ENCODE results near the gene ABHD11.
"Not testable (repeated sequence)": the region's sequence is repeated elsewhere in the genome, so short reads cannot be mapped to it uniquely, and the experiment has no call there.

Gene ABHD11

DNA sequence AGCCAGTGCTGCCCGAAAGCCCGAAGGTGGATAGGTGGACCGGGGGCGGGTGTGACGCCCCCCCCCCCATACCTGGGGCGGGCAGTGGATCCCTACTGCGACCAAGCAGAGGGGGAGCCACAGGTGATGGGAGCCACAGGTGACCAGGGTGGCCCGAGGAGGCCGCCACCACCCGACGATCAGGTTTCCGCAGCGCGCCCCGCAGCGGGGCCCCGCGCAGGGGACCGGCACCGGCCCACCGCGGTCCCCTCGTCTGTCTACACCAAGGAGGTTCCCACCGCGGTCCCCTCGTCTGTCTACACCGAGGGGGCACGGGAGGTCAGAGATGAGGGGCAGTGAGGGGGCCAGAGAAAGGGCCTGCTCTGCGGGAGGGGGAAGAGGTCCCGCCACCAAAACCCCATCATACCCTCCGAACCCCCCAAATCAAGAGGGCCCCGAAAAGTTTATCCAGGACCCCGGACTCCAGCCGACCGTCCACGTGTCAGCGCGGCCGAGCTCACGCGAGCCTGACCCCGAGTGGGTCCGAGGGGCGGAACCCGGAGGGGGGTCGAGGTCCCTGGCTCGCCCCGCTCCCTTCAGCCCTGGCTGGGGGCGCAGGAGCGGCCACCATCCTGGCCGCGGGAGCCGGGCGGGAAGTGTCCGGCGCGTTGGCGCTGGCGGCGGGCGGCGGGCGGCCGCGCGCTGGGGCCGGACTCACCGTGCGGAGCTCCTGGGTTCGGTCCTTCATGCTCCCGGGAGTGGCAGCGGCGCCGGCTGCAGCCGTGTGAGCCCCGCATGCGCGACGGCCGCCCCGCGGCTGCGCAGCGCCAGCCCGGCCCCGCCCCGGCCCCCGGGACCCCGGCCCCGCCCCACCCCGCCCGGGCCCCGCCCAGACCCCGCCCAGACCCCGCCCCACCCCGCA, 19.4 kb downstream of the ABHD11 start, which contains the start of gene STX1A:
Gene STX1A (minus strand): TSS at position 765 of the 901 bp plus-strand sequence. CDS start 38 bp downstream, at position 727.
- no peak for DNase-seq

- no peak for DNase-seq
Measured at GRCh38 chr7:73718438-73718881, 20.1 kb downstream of the ABHD11 start.

DNA sequence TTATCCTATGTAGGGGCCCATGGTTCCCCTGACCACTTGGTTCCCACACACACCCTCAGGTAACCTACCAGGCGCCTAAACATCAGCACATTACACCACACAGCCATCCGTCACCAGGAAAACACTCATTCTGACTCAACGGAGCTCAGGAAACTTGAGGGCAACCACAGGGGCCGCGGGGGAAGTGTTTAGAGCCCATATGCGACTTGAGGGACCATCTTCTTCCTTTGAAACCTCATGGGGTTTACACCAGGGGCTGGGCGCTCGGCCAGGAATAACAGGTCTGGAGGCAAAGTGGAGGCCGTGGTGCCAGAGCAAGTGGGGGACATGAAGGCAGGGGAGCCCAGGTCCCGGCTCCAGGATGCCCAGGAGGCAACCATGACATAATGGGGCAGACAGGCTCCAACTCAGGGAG, 20.6 kb downstream of the ABHD11 start:
- DNase-seq: no peak

GRCh38 chr7:73717025-73717807, 21.4 kb downstream of the ABHD11 start:
- no peak for DNase-seq

DNA sequence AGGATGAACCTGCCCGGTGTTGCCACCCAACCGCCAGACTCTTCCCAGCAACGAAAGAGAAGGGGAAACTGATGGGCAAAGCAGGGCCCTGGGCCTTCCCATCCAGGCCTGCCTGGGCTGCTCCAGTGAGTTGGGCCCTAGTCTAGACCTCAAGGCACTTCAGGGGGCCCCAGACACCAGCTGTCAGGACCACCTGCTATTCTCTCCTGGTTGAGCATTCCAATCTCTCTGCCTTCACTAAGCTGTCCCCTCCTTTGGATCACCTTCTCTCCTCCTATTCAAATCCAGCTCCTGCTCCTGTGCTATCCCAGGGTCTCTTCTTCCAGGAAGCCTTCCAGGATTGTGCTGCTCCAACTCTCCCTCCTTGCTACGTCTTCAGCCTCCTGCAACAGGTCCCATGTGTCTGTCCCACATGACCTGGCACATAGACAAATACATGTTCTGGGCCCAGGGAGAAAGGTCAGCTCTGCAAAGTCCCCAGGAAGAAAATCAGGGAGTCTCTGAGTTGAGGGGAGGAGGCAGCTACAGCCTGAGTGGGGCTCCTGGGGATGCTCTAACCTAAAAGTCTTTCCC, 22.2 kb downstream of the ABHD11 start:
- no peak for DNase-seq

DNA sequence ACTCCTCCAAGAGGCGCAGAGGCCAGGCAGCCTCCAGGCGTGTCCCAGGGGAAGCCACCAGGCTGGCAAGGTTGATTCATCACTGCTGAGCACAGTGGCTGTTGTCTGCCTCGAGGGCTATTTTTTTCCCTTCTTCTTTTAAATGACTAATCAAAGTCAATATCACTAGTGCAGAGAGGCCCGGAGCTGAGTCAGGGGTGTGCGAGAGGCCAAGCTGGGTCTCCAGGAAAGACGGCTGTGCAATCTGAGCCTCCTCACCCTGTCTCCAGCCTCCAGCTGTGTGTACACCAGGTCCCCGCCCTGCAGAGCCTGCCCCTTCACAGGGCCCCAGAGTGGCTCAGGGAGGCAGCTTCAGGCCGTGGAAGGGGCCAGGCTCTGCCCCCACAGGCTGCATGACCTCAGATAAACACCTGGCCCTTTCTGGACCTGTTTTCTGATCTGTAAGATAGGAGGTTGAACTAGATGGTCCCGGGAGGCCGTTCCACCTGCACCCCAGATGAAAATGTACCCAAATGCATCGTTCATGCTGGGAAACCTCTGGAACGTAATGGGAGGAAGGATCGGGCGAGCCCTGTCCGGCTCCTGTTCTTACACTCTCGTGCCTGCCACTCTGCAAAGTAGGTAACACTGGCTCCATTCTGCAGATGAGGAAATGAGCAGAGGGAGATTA, 22.8 kb downstream of the ABHD11 start:
- peak; percentile 69 for DNase-seq

DNA sequence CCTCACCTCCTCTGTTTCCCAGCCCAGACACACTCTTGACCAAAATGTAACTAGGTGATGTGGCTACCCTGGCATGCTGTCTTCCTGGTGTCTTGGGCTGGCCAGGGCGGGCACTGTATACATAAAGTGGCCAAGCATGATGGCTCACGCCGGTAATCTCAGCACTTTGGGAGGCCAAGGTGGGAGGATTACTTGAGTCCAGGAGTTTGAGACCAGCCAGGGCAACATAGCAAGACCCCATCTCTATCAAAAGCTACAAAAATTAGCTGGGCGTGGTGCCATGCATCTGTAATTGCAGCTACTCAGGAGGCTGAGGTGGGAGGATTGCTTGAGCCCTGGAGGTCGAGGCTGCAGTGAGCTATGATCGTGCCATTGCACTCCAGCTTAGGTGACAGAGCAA, 25.3 kb downstream of the ABHD11 start:
- DNase-seq: not testable (repeated sequence)

DNA sequence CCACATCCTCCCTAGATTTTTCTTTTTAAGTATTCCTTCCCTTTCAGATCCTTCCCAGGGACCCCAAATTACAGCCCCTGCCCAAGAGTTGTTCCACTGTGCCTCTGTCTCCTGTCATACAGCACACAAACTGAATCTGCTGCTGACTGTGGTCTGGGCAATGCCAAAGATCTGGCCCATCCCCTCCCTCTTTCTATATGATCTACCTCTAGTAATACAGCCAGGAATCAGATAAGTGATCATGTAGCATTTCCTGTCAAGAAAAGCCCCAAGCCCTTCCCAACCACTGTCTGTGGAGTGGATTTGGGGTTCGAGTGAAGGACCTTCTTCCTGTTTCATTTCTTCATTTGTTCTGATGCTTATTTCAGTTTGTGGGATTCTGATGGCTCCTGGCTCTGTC, 25.8 kb downstream of the ABHD11 start:
- DNase-seq: no peak

- no peak for DNase-seq
Measured at GRCh38 chr7:73708961-73709549, 29.5 kb downstream of the ABHD11 start.

DNA sequence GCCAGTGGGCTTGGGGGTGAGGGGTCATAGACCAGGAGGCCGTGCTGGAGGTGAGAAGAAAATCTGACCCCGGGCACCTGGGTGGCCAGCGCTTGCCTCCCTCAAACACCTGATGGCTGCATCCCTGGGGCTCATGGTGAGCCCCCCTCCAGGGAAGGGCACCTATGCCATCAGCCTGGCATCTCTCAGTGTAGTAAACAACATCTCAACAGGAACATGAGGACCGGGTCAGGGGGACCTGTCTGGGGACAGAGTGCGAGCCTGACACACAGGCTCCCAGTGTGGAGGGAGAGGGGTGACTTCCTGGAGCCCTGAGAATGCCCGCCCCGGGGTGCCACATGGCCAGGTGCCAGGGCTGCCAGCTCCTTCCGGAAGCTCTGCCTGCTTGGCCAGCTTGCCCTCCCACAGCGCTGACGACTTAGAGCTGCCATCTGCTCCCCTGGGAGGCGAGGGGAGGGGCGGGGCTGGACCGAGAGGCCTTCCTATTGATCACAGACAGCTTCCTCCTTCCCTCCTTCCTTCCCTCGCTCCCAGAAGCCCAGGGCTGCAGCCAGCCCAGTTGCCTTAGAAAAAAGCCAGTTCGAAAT, 31.5 kb downstream of the ABHD11 start:
- peak; percentile 60 for DNase-seq

- DNase-seq: peak; percentile 50
Measured at GRCh38 chr7:73706126-73707044, 32.2 kb downstream of the ABHD11 start.

GRCh38 chr7:73705551-73705920, 33.1 kb downstream of the ABHD11 start:
- DNase-seq: no peak

DNA sequence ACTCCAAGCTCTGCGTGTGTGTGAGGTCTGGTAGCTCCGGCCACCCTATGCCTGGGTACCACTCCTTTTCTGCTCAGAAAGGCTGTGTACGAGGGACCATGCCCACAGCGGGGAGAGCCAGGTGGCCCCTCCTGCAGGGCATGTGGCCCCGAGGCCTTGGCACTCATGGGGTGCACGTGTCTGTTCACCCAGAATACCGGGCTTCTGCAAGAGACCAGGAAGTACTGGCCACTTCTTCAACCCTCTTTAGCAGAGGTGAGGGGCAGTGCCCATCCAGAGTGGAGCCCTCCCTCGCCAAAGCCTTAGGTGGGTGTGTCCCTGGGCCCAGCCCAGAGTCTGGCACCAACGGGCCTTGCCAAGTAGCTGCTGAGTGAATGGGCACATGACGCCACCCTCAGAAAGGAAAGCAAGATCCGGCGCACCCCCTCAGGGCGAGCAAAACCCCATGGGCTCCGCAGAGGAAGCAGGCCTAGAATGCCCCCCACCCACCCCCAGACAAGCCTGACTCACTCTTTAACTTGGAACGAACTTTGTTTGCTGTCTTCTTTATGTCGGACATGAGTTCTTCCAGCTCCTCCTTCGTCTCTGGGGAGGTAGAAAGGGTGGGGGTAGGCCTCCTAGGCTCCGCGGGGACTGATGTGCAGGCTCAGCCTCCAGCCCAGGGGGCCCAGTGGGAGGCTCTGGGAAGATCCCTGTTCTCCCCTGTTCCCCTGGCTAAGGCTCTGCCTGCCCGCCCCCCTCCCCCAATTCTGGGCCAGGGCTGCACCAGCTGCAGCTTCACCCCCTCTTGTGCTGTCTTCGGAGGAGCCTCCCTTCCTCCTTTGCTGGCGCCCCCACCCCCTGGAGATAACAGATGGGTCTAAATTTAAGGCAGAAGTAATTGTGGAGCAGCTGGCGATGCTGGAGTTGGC, 33.7 kb downstream of the ABHD11 start:
- DNase-seq: no peak

DNA sequence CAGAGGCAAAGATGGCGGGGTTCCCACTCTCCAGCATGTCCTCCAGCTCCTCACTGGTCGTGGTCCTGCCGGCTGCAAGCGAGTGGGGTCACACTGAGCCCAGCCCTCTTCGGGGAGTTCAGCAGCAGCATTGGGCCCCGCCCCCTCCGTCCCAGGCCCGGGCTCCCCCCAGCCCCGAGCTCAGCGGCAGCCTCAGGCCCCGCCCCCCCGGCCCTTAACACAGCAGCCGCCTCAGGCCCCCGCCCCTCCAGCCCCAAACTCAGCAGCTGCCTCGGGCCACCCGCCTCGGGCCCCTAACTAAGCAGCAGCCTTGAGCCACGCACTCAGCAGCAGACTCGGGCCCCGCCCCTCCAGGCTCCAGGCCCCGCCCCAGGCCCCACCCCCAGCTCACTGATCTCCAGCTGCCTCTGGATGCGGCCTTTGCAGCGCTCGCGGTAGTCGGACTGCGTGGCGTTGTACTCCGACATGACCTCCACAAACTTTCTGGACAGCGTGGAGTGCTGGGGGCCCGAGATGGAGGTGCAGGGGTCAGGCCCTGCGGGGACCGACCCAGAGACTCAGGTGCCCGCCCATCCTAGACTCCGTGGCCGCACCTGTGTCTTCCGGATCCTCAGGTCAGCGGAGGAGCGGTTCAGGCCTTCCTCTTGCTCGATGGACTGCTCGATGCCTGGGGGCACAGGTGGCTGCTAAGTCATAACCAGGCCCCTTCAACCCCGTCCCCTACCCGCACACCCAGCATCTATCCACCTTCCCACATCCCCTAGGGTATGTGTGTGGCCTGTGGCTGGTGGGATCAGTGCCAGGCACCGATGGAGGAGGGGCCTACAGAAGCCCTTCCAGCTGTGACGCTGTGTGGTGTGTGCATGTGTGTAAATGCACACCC, 34.6 kb downstream of the ABHD11 start:
- DNase-seq: peak; percentile 64

DNA sequence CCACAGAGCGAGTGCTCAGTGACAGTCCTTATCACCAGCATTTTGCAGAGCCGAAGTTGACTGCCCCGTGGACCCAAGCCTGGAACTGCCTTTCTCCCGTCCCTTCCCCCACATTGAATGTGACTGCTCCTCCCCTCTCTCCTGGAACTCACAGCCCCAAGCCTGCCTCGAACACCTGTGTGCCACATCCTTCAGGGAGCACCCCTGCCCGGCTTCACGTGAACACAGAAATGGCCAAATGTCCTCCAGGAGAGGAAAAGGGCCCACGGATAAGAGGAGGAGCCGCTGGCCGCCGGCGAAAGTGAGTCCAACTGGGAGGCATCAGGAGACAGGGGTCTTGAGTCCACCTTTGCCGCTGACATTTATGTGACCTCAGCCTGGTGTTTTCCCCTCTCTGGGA, 35.4 kb downstream of the ABHD11 start:
- no peak for DNase-seq

DNA sequence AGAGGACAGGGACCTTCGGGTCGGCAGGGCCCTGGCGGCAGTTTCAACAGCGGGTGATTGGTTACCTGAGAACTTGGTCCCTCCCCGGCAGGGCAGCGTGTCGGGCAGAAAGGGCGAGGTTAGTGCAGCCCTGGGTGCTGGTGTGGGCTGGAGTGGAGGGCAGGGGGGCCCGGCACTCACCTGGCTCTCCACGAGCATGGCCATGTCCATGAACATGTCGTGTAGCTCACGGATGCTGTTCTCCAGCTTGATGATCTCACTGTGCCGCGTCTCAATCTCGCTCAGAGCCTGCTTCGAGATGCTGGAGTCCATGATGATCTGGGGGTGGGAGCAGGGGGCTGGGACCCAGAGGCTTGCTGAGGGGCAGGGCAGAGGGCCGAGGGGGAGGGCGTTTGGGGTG, 35.9 kb downstream of the ABHD11 start:
- DNase-seq: no peak

GRCh38 chr7:73702226-73702625, 36.4 kb downstream of the ABHD11 start:
- DNase-seq: no peak

DNA sequence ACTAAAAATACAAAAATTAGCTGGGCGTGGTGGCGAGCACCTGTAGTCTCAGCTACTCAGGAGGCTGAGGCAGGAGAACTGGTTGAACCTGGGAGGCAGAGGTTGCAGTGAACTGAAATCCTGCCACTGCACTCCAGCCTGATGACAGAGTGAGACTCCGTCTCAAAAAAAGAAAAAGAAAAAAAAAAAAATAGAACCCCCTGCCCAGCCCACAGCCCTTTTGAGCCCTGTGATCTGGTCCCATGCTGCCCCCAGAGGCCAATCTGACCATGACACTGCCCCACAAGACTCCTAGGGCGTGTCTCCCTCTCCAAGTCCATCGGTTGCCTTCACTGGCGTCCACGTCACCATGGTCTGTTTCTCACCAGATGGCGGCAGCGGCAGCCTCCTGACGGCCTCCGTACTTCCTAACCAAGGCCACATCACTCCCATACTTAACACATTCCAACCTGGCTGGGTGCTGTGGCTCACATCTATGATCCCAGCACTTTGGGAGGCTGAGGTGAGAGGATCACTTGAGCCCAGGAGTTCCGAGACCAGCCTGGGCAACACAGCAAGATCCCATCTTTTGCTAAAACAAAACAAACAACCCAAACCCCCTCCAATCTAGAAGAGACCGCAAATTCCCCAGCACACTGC, 37.1 kb downstream of the ABHD11 start:
- peak; percentile 36 for DNase-seq

All from retina (tissue), 1 donor.